ENCODE data around the gene GDF15.

Gene GDF15

GRCh38 chr19:18419699-18420460 is 33.9 kb downstream of the GDF15 start:
- peak in 1 of 2 experiments; percentile 31 for DNase-seq

GRCh38 chr19:18420930-18421329 is 35.0 kb downstream of the GDF15 start:
- DNase-seq, result no peak

- no peak for DNase-seq
Measured at GRCh38 chr19:18421371-18421959, 35.5 kb downstream of the GDF15 start.

GRCh38 chr19:18422530-18423191 is 36.7 kb downstream of the GDF15 start:
- no peak for DNase-seq

- DNase-seq, result no peak
Measured at GRCh38 chr19:18423258-18424020, 37.5 kb downstream of the GDF15 start.

- DNase-seq, result no peak
Measured at GRCh38 chr19:18424122-18424889, 38.3 kb downstream of the GDF15 start.

- no peak for DNase-seq
Measured at GRCh38 chr19:18424890-18425514, 39.0 kb downstream of the GDF15 start.

- DNase-seq, result no peak
Measured at GRCh38 chr19:18425515-18426415, 39.8 kb downstream of the GDF15 start.

- DNase-seq, result no peak
Measured at GRCh38 chr19:18426416-18426767, 40.4 kb downstream of the GDF15 start.

- no peak for DNase-seq
Measured at GRCh38 chr19:18427080-18427742, 41.3 kb downstream of the GDF15 start.

- DNase-seq, result no peak
Measured at GRCh38 chr19:18427743-18428113, 41.8 kb downstream of the GDF15 start.

GRCh38 chr19:18428173-18428786 is 42.3 kb downstream of the GDF15 start:
- DNase-seq, result no peak

- peak in 1 of 2 experiments; percentile 58 for DNase-seq
Measured at GRCh38 chr19:18428787-18429674, 43.1 kb downstream of the GDF15 start.

- no peak for DNase-seq
Measured at GRCh38 chr19:18429717-18430416, 43.9 kb downstream of the GDF15 start.

GRCh38 chr19:18430417-18431144 is 44.6 kb downstream of the GDF15 start:
- no peak for DNase-seq

GRCh38 chr19:18431351-18432197 is 45.6 kb downstream of the GDF15 start:
- no peak for DNase-seq
